ENCODE data around the gene CLCN5. TPM values are rescaled to one million over a fixed set of nuclear protein-coding genes. Genes with fewer than 3 reads are reported as not detected.

The CLCN5 gene
- total RNA-seq, 1 experiment from 2014 or later, result 10.7 TPM

DNA sequence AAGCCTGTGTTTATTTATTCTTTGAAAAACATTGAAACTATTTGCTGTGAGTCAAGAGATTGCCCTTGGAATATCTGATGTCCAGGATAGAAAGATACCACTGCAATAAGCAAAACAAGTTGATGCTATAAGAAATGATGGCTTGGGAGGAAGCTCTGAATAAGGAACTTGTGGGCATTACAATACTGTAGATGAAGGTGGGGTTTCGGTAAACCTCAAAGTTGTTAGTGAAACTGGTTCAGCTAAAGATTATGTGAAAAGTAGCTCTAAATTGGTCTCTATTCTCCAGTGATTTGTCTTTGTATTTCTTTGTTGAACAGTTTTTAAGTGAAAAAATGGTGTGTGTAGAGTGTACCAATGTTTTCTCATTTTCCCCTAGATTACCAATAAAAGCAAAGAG, 149.7 kb downstream of the CLCN5 start (continued):
- no peak for TF ChIP-seq ZNF232 (CRISPR knock-in tag; IDR thresholded peaks at IDR 0.05)
- TF ChIP-seq, protein P1, sequence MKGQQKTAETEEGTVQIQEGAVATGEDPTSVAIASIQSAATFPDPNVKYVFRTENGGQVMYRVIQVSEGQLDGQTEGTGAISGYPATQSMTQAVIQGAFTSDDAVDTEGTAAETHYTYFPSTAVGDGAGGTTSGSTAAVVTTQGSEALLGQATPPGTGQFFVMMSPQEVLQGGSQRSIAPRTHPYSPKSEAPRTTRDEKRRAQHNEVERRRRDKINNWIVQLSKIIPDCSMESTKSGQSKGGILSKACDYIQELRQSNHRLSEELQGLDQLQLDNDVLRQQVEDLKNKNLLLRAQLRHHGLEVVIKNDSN (CRISPR knock-in tag; IDR thresholded peaks at IDR 0.05), result no peak

DNA sequence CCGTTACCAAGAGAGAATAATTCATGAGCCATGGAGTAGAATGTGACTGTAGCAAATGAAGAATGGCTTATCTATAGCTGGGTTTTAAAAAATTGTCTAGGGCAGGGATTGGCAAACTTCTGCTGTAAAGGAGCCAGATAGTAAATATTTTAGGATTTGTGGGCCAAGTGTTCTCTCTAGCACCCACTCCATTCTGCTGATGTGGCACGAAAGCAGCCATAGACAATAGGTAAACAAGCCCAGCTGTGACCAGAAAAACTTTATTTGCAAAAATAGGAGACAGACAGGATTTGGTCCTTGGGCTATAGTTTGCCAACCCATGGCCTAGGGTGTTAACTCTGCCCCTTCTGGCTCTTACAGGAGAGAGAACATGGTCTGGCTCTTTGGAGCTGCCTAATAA, 151.2 kb downstream of the CLCN5 start:
- ChIA-PET CTCF (no interaction called here), POLR2A (no interaction called here)
- Mint-ChIP-seq H3K27me3 (ENCODE audit: low read depth) (no peaks in the 10 kb centered on the region), H3K27ac (no peak overlapping the region), H3K36me3 (peaks cover 4% of the 10 kb centered on the region), H3K9me3 (no peaks in the 10 kb centered on the region), H3K4me3 (no peak overlapping the region), H3K4me1 (no peaks in the 10 kb centered on the region)
- TF ChIP-seq FOXP1 (CRISPR knock-in tag; IDR thresholded peaks at IDR 0.05; ENCODE audit: borderline replicate concordance), result no peak
- TF ChIP-seq, protein P1 (CRISPR knock-in tag; IDR thresholded peaks at IDR 0.05), result no peak
- ATAC-seq, result no peak
- no peak for DNase-seq (ENCODE audit: low spot score)

DNA sequence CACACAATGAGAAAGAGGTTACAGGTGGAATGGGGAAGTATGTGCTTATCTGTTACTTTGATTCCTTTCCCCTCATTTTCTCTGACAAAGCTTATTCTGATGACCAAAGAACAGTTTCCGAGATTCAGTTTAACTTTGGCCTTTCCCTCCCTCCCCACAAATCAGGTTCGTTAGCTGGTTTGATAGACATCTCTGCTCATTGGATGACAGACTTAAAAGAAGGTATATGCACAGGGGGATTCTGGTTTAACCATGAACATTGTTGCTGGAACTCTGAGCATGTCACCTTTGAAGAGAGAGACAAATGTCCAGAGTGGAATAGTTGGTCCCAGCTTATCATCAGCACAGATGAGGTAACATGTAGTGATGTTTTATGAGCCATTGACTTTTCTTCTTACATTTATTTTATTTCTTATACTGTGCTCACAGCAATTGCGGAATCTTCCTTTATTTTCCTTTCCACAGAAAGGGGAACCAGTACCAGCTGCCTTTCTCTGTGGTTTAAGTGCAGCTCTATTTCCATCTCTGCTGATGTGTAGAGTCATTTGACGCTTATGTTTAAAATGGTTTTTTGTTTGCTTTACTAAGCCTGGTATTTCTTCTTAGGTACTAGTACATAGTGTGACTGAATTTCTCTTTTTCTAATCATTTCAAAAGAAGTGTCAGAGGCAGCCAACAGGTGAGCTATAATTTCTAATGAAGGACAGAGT, 153.4 kb downstream of the CLCN5 start:
- Mint-ChIP-seq H3K36me3 (peaks cover 4% of the 10 kb centered on the region), H3K9me3 (no peaks in the 10 kb centered on the region), H3K4me3 (no peak overlapping the region), H3K27ac (no peak overlapping the region), H3K27me3 (ENCODE audit: low read depth) (no peaks in the 10 kb centered on the region), H3K4me1 (no peaks in the 10 kb centered on the region)
- DNase-seq (ENCODE audit: low spot score) (no peak), ATAC-seq (no peak)
- ChIA-PET POLR2A (no interaction called here), CTCF (interaction anchor here (1.1 to 1.2 kb wide), 2 partner anchors 159 to 192 kb away, joined by 3 to 4 read pairs; no protein-coding TSS in a partner anchor)
- no peak for TF ChIP-seq SOX15 (CRISPR knock-in tag; IDR thresholded peaks at IDR 0.05)
- no peak for TF ChIP-seq GTF2I (CRISPR knock-in tag; conservative IDR thresholded peaks at IDR 0.05)
- TF ChIP-seq, protein P2, sequence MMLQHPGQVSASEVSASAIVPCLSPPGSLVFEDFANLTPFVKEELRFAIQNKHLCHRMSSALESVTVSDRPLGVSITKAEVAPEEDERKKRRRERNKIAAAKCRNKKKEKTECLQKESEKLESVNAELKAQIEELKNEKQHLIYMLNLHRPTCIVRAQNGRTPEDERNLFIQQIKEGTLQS (CRISPR knock-in tag; conservative IDR thresholded peaks at IDR 0.05), result no peak
- TF ChIP-seq, protein P3, sequence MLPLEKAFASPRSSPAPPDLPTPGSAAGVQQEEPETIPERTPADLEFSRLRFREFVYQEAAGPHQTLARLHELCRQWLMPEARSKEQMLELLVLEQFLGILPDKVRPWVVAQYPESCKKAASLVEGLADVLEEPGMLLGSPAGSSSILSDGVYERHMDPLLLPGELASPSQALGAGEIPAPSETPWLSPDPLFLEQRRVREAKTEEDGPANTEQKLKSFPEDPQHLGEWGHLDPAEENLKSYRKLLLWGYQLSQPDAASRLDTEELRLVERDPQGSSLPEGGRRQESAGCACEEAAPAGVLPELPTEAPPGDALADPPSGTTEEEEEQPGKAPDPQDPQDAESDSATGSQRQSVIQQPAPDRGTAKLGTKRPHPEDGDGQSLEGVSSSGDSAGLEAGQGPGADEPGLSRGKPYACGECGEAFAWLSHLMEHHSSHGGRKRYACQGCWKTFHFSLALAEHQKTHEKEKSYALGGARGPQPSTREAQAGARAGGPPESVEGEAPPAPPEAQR (CRISPR knock-in tag; IDR thresholded peaks at IDR 0.05), result no peak
- TF ChIP-seq SMAD4 (CRISPR knock-in tag; IDR thresholded peaks at IDR 0.05), result no peak
- TF ChIP-seq, protein P4, sequence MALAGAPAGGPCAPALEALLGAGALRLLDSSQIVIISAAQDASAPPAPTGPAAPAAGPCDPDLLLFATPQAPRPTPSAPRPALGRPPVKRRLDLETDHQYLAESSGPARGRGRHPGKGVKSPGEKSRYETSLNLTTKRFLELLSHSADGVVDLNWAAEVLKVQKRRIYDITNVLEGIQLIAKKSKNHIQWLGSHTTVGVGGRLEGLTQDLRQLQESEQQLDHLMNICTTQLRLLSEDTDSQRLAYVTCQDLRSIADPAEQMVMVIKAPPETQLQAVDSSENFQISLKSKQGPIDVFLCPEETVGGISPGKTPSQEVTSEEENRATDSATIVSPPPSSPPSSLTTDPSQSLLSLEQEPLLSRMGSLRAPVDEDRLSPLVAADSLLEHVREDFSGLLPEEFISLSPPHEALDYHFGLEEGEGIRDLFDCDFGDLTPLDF (CRISPR knock-in tag; IDR thresholded peaks at IDR 0.05), result no peak
- TF ChIP-seq SP1 (CRISPR knock-in tag; conservative IDR thresholded peaks at IDR 0.05), result no peak
- TF ChIP-seq, protein P5, sequence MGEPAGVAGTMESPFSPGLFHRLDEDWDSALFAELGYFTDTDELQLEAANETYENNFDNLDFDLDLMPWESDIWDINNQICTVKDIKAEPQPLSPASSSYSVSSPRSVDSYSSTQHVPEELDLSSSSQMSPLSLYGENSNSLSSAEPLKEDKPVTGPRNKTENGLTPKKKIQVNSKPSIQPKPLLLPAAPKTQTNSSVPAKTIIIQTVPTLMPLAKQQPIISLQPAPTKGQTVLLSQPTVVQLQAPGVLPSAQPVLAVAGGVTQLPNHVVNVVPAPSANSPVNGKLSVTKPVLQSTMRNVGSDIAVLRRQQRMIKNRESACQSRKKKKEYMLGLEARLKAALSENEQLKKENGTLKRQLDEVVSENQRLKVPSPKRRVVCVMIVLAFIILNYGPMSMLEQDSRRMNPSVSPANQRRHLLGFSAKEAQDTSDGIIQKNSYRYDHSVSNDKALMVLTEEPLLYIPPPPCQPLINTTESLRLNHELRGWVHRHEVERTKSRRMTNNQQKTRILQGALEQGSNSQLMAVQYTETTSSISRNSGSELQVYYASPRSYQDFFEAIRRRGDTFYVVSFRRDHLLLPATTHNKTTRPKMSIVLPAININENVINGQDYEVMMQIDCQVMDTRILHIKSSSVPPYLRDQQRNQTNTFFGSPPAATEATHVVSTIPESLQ (CRISPR knock-in tag; IDR thresholded peaks at IDR 0.05), result no peak
- TF ChIP-seq FOXJ3 (CRISPR knock-in tag; IDR thresholded peaks at IDR 0.05; ENCODE audit: borderline replicate concordance), result no peak
- TF ChIP-seq ZNF232 (CRISPR knock-in tag; IDR thresholded peaks at IDR 0.05), result no peak
- no peak for TF ChIP-seq SMAD3 (CRISPR knock-in tag; IDR thresholded peaks at IDR 0.05; ENCODE audit: borderline replicate concordance)
- TF ChIP-seq, protein P6, sequence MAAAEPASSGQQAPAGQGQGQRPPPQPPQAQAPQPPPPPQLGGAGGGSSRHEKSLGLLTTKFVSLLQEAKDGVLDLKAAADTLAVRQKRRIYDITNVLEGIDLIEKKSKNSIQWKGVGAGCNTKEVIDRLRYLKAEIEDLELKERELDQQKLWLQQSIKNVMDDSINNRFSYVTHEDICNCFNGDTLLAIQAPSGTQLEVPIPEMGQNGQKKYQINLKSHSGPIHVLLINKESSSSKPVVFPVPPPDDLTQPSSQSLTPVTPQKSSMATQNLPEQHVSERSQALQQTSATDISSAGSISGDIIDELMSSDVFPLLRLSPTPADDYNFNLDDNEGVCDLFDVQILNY (CRISPR knock-in tag; IDR thresholded peaks at IDR 0.05), result no peak
- no peak for TF ChIP-seq ZNF219 (CRISPR knock-in tag; IDR thresholded peaks at IDR 0.05; ENCODE audit: borderline replicate concordance)
- TF ChIP-seq ZNF121 (CRISPR knock-in tag; IDR thresholded peaks at IDR 0.05), result no peak
- no peak for TF ChIP-seq NFYB (CRISPR knock-in tag; conservative IDR thresholded peaks at IDR 0.05; ENCODE audit: low read depth)
- TF ChIP-seq RELA (CRISPR knock-in tag; IDR thresholded peaks at IDR 0.05; ENCODE audit: borderline replicate concordance), result no peak
- TF ChIP-seq ZNF423 (CRISPR knock-in tag; IDR thresholded peaks at IDR 0.05), result no peak
